HepG2 (cell line): Measurements from ENCODE around the gene NPBWR2. TPM values are rescaled to one million over a fixed set of nuclear protein-coding genes. Genes with fewer than 3 reads are reported as not detected.

Source experiments
- ATF6 ChIP-seq: sonication (generic); formaldehyde crosslinking; conservative IDR thresholded peaks from 2 replicates; pipeline ENCODE4 v1.4.0; 2020; ENCODE audit warnings: missing genetic modification reagents
- DNMT1 ChIP-seq: sonication (generic); formaldehyde crosslinking; IDR thresholded peaks from 2 replicates; pipeline ENCODE4 v1.5.1; 2020; ENCODE audit warnings: mild to moderate bottlenecking, missing genetic modification reagents
- HNF4A ChIP-seq: sonication (generic); formaldehyde crosslinking; IDR thresholded peaks from 2 replicates; pipeline ENCODE4 v1.4.0; 2020; ENCODE audit warnings: missing genetic modification reagents
- IRF9 ChIP-seq: sonication (generic); formaldehyde crosslinking; IDR thresholded peaks from 2 replicates; pipeline ENCODE4 v1.8.0; 2022; ENCODE audit warnings: missing genetic modification reagents, mild to moderate bottlenecking, borderline replicate concordance
- KDM1A ChIP-seq: IDR thresholded peaks from 2 replicates; pipeline ENCODE4 v1.6.1; 2016; ENCODE audit warnings: missing compliant biosample characterization
- KDM3A ChIP-seq: IDR thresholded peaks from 2 replicates; pipeline ENCODE4 v1.6.1; 2018; ENCODE audit warnings: low read depth, missing compliant biosample characterization
- MEIS2 ChIP-seq: sonication (generic); formaldehyde crosslinking; IDR thresholded peaks from 2 replicates; pipeline ENCODE4 v1.9.0; 2021; ENCODE audit warnings: mild to moderate bottlenecking, missing genetic modification reagents
- RORA ChIP-seq: sonication (generic); formaldehyde crosslinking; IDR thresholded peaks from 2 replicates; pipeline ENCODE4 v1.5.0; 2020; ENCODE audit warnings: mild to moderate bottlenecking, missing genetic modification reagents, moderate library complexity
- SP2 ChIP-seq: sonication (generic); formaldehyde crosslinking; IDR thresholded peaks from 2 replicates; pipeline ENCODE4 v1.5.1; 2020; ENCODE audit warnings: mild to moderate bottlenecking, missing genetic modification reagents
- ZBTB1 ChIP-seq: sonication (generic); formaldehyde crosslinking; IDR thresholded peaks from 2 replicates; pipeline ENCODE4 v1.4.0; 2020; ENCODE audit warnings: missing genetic modification reagents, borderline replicate concordance
- ZNF3 ChIP-seq: IDR thresholded peaks from 2 replicates; pipeline ENCODE4 v1.7.0; 2017; ENCODE audit warnings: inconsistent platforms
- ZNF441 ChIP-seq: sonication (generic); formaldehyde crosslinking; IDR thresholded peaks from 2 replicates; pipeline ENCODE4 v1.7.0; 2021; ENCODE audit warnings: missing genetic modification reagents, borderline replicate concordance
- ZNF619 ChIP-seq: sonication (generic); formaldehyde crosslinking; IDR thresholded peaks from 2 replicates; pipeline ENCODE4 v1.4.0; 2020; ENCODE audit warnings: mild to moderate bottlenecking, missing genetic modification reagents
- ZNF670 ChIP-seq: sonication (generic); formaldehyde crosslinking; IDR thresholded peaks from 2 replicates; pipeline ENCODE4 v1.8.0; 2022; ENCODE audit warnings: mild to moderate bottlenecking, missing genetic modification reagents, borderline replicate concordance
- ZNF777 ChIP-seq: sonication (generic); formaldehyde crosslinking; IDR thresholded peaks from 2 replicates; pipeline ENCODE4 v1.4.0; 2020; ENCODE audit warnings: missing genetic modification reagents
- polyA plus RNA-seq, 8 experiments: library from polyadenylated mRNA; depleted of rRNA in 3 of 8; stranded (reverse) in 7 of 8; unstranded in 1 of 8; fragments of >200 nt; fragmentation: Illumina TruSeq in 4 of 8; extraction: Trizol in 4 of 8; gene quantifications; 2 replicates each; pipeline versions ENCODE4 v1.2.1 to v1.2.3, GENCODE V29; 2011 to 2016; ENCODE audit warnings: low read depth in 4 of 8, missing spikeins in 1 of 8, mixed read lengths in 1 of 8; ENCODE audit not compliant: insufficient read depth in 1 of 8
- total RNA-seq, 5 experiments: library from RNA; depleted of rRNA; stranded (reverse); fragments of >200 nt; fragmentation: Illumina TruSeq; extraction: Trizol; gene quantifications; 2 replicates each; pipeline ENCODE4 v1.2.3, GENCODE V29; 2016; ENCODE audit warnings: low read depth in 1 of 5
- TF ChIP-seq, protein P1 (sequence below): sonication (generic); formaldehyde crosslinking; IDR thresholded peaks from 2 replicates; pipeline ENCODE4 v1.9.0; 2021; ENCODE audit warnings: mild to moderate bottlenecking, missing genetic modification reagents
- TF ChIP-seq, protein P2 (sequence below): sonication (generic); formaldehyde crosslinking; conservative IDR thresholded peaks from 2 replicates; pipeline ENCODE4 v1.4.0; 2020; ENCODE audit warnings: missing genetic modification reagents

The NPBWR2 gene
- total and polyA plus RNA-seq, 2 of the 13 experiments (the other 11 are each of a cell fraction or from before 2014, with no cell fraction given), result not detected

DNA sequence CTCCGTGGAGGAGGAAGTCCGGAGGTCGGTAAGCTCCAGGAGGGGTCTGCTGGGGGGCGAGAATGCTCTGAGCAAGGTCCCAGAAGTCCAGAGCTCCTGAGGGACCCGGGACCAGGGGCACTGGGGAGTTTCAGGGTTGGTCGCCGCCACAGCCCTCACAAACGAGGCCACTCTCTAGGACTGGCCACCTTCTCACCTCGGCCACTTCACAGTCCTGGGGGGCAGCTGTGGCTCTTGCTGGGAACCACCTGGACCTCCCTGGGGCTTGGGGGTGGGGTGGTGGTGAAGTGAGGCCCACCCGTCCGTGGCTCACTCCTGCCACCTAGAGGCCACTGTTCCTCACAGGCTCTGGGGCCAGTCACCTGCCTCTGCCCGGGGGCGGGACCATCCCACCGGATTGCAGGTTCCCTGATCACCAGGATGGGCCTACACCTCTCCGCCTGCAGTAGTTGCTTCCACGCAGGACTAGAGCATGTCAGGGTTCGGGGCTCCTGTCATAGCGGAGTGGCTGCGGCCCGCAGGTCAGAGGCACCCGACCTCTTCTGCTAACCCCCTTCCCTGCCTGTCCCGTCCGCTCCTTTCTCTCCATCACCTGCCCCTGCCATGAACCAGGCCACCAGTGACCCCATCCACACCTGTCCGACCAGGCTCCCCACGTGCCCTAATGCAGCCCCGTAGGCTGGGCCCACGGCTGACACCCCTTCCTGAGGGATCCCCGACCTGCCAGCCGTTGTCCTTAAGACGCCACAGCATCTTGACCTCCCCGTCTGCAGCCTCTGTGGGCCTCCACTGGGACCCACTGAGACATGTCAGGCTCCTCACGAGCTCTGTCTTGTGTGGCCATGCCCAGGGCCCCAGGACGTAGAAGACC is 49.5 kb downstream of the NPBWR2 start (continued):
- TF ChIP-seq MEIS2 (CRISPR knock-in tag) (peak; percentile 64; the same call in 1 of the 2 replicates), SP2 (CRISPR knock-in tag) (no peak), ATF6 (CRISPR knock-in tag) (no peak), KDM1A (CRISPR knock-in tag) (no peak), ZNF777 (CRISPR knock-in tag) (peak; percentile 63), ZBTB1 (CRISPR knock-in tag) (no peak), IRF9 (CRISPR knock-in tag) (peak; percentile 10; the same call in 1 of the 2 replicates), ZNF441 (CRISPR knock-in tag) (0 out of 2 replicates have a peak, but pooled peaks have one; percentile 56), RORA (CRISPR knock-in tag) (no peak), ZNF619 (no peak), HNF4A (CRISPR knock-in tag) (peak; percentile 55; the same call in 1 of the 2 replicates), ZNF670 (CRISPR knock-in tag) (no peak), KDM3A (CRISPR knock-in tag) (peak; percentile 99), DNMT1 (CRISPR knock-in tag) (no peak), ZNF3 (CRISPR knock-in tag) (no peak)
- TF ChIP-seq, protein P1, sequence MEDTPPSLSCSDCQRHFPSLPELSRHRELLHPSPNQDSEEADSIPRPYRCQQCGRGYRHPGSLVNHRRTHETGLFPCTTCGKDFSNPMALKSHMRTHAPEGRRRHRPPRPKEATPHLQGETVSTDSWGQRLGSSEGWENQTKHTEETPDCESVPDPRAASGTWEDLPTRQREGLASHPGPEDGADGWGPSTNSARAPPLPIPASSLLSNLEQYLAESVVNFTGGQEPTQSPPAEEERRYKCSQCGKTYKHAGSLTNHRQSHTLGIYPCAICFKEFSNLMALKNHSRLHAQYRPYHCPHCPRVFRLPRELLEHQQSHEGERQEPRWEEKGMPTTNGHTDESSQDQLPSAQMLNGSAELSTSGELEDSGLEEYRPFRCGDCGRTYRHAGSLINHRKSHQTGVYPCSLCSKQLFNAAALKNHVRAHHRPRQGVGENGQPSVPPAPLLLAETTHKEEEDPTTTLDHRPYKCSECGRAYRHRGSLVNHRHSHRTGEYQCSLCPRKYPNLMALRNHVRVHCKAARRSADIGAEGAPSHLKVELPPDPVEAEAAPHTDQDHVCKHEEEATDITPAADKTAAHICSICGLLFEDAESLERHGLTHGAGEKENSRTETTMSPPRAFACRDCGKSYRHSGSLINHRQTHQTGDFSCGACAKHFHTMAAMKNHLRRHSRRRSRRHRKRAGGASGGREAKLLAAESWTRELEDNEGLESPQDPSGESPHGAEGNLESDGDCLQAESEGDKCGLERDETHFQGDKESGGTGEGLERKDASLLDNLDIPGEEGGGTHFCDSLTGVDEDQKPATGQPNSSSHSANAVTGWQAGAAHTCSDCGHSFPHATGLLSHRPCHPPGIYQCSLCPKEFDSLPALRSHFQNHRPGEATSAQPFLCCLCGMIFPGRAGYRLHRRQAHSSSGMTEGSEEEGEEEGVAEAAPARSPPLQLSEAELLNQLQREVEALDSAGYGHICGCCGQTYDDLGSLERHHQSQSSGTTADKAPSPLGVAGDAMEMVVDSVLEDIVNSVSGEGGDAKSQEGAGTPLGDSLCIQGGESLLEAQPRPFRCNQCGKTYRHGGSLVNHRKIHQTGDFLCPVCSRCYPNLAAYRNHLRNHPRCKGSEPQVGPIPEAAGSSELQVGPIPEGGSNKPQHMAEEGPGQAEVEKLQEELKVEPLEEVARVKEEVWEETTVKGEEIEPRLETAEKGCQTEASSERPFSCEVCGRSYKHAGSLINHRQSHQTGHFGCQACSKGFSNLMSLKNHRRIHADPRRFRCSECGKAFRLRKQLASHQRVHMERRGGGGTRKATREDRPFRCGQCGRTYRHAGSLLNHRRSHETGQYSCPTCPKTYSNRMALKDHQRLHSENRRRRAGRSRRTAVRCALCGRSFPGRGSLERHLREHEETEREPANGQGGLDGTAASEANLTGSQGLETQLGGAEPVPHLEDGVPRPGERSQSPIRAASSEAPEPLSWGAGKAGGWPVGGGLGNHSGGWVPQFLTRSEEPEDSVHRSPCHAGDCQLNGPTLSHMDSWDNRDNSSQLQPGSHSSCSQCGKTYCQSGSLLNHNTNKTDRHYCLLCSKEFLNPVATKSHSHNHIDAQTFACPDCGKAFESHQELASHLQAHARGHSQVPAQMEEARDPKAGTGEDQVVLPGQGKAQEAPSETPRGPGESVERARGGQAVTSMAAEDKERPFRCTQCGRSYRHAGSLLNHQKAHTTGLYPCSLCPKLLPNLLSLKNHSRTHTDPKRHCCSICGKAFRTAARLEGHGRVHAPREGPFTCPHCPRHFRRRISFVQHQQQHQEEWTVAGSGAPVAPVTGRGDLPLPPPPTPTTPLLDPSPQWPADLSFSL (CRISPR knock-in tag), result 0 out of 2 replicates have a peak, but pooled peaks have one; percentile 51
- TF ChIP-seq, protein P2, sequence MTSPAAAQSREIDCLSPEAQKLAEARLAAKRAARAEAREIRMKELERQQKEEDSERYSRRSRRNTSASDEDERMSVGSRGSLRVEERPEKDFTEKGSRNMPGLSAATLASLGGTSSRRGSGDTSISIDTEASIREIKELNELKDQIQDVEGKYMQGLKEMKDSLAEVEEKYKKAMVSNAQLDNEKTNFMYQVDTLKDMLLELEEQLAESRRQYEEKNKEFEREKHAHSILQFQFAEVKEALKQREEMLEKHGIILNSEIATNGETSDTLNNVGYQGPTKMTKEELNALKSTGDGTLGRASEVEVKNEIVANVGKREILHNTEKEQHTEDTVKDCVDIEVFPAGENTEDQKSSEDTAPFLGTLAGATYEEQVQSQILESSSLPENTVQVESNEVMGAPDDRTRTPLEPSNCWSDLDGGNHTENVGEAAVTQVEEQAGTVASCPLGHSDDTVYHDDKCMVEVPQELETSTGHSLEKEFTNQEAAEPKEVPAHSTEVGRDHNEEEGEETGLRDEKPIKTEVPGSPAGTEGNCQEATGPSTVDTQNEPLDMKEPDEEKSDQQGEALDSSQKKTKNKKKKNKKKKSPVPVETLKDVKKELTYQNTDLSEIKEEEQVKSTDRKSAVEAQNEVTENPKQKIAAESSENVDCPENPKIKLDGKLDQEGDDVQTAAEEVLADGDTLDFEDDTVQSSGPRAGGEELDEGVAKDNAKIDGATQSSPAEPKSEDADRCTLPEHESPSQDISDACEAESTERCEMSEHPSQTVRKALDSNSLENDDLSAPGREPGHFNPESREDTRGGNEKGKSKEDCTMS (CRISPR knock-in tag), result no peak
